ENCODE measurements around the gene PCARE.
"Not testable (repeated sequence)": the region's sequence is repeated elsewhere in the genome, so short reads cannot be mapped to it uniquely, and the experiment has no call there.

PCARE gene

GRCh38 chr2:29090311-29090710 is 16.0 kb upstream of the PCARE start:
- not testable (repeated sequence) for DNase-seq

GRCh38 chr2:29084554-29084953 is 10.2 kb upstream of the PCARE start:
- DNase-seq: no peak

GRCh38 chr2:29082804-29083495 is 8.6 kb upstream of the PCARE start:
- DNase-seq: no peak

- no peak for DNase-seq
Observed at GRCh38 chr2:29080886-29081743, 6.8 kb upstream of the PCARE start.

GRCh38 chr2:29079887-29080286 is 5.6 kb upstream of the PCARE start:
- no peak for DNase-seq

GRCh38 chr2:29075894-29076705 is 1.8 kb upstream of the PCARE start:
- no peak for DNase-seq

- DNase-seq: no peak
Observed at GRCh38 chr2:29073933-29074332, 390 bp downstream of the PCARE start.

GRCh38 chr2:29072971-29073725 is 1.2 kb downstream of the PCARE start:
- DNase-seq: no peak

GRCh38 chr2:29072251-29072650 is 2.1 kb downstream of the PCARE start:
- DNase-seq: no peak

- DNase-seq: no peak
Observed at GRCh38 chr2:29071032-29071975, 3.0 kb downstream of the PCARE start.

- DNase-seq: no peak
Observed at GRCh38 chr2:29070526-29070925, 3.8 kb downstream of the PCARE start.

- peak; percentile 7 for DNase-seq
Observed at GRCh38 chr2:29068513-29068912, 5.8 kb downstream of the PCARE start.

- no peak for DNase-seq
Observed at GRCh38 chr2:29066997-29067605, 7.2 kb downstream of the PCARE start.

GRCh38 chr2:29066271-29066860 is 8.0 kb downstream of the PCARE start:
- no peak for DNase-seq

GRCh38 chr2:29065068-29065811 is 9.1 kb downstream of the PCARE start:
- DNase-seq: no peak

- no peak for DNase-seq
Observed at GRCh38 chr2:29064746-29065067, 9.6 kb downstream of the PCARE start.

GRCh38 chr2:29064346-29064715 is 10.0 kb downstream of the PCARE start:
- no peak for DNase-seq

GRCh38 chr2:29063646-29064345 is 10.5 kb downstream of the PCARE start:
- no peak for DNase-seq

GRCh38 chr2:29063056-29063455 is 11.3 kb downstream of the PCARE start:
- no peak for DNase-seq

All from NCI-H146 (cell line).